Heart right ventricle (tissue), 16 donors: ENCODE data around the gene PDZD4. TPM values are rescaled to one million over a fixed set of nuclear protein-coding genes. Genes with fewer than 3 reads are reported as not detected.

Experiments
- ATAC-seq, 8 donors: fragments of 200-7000 bp; cut with Tn5 transposase; one replicate each; pipeline ENCODE4 v1.9.1; 2020; ENCODE audit warnings: mild to moderate bottlenecking in 8 of 8, moderate library complexity in 8 of 8, moderate number of reproducible peaks in 1 of 8
- DNase-seq, 2 donors: peaks; one replicate each; pipeline ENCODE4 v3.0.0-alpha.2; 2020
- H3K27ac ChIP-seq, 10 donors: fragments of 200-600 bp; sonication (generic) in 2 of 10; one replicate each; pipeline versions ENCODE4 v1.5.0 to v1.8.0; 2020 to 2022; ENCODE audit warnings: mild to moderate bottlenecking in 3 of 10
- H3K27me3 ChIP-seq, 7 donors: fragments of 200-600 bp; one replicate each; pipeline ENCODE4 v1.8.0; 2021 to 2022; ENCODE audit warnings: mild to moderate bottlenecking in 2 of 7
- H3K36me3 ChIP-seq, 9 donors: fragments of 200-600 bp; sonication (generic) in 1 of 9; one replicate each; pipeline versions ENCODE4 v1.5.0 to v1.8.0; 2020 to 2022; ENCODE audit warnings: mild to moderate bottlenecking in 2 of 9
- H3K4me1 ChIP-seq, 9 donors: fragments of 200-600 bp; sonication (generic) in 1 of 9; one replicate each; pipeline versions ENCODE4 v1.5.0 to v1.8.0; 2020 to 2022; ENCODE audit warnings: mild to moderate bottlenecking in 4 of 9
- H3K4me3 ChIP-seq, 10 donors: fragments of 200-600 bp; sonication (generic) in 2 of 10; one replicate each; pipeline versions ENCODE4 v1.5.0 to v1.8.0; 2020 to 2022; ENCODE audit warnings: mild to moderate bottlenecking in 7 of 10, moderate library complexity in 2 of 10
- H3K9me3 ChIP-seq, 11 donors: fragments of 200-600 bp in 10 of 11; sonication (generic) in 2 of 11; one replicate each; pipeline versions ENCODE4 v1.5.0 to v1.8.0; 2013 to 2022; ENCODE audit warnings: mild to moderate bottlenecking in 2 of 11, control low read depth in 1 of 11, moderate library complexity in 1 of 11
- WGBS, 2 donors: extraction: QIAGEN DNeasy Blood & Tissue Kit; methylation state at CpG; one replicate each; pipeline ENCODE4 v1.1.7; 2013; ENCODE audit warnings: inconsistent platforms in 1 of 2; 5-methylcytosine and 5-hydroxymethylcytosine counted together
- intact Hi-C, 10 donors: fragments of 100-400 bp; cut with DNase I; formaldehyde crosslinking; loops; one replicate each; pipeline versions ENCODE4 v1.11.1 to v1.14.2; 2022
- polyA plus RNA-seq, 2 donors: library from polyadenylated mRNA; stranded (reverse); fragments of 200-250 nt; gene quantifications; one replicate each; pipeline ENCODE4 v1.2.3, GENCODE V29; 2013
- total RNA-seq, 10 donors: library from RNA; stranded (reverse); fragmentation: NEBNext Ultra II Directional in 3 of 10; extraction: Animal tissue kit (Norgen Biotek cat#: 25700) in 3 of 10; gene quantifications; one replicate each; pipeline versions ENCODE4 v1.2.1 to v1.2.4, GENCODE V29; 2021 to 2023
- TF ChIP-seq, protein P1 (sequence below), 9 donors: fragments of 200-600 bp; sonication (generic) in 2 of 9; IDR thresholded peaks; one replicate each; pipeline versions ENCODE4 v1.5.0 to v1.8.0; 2021 to 2022; ENCODE audit warnings: antibody characterized with exemption in 9 of 9, mild to moderate bottlenecking in 5 of 9, moderate library complexity in 1 of 9
- donor health status: Arrhythmogenic right ventricular cardiomyopathy.
- donor health status: ischemic (EF 13 %, LVEDD 7.1; RV severe dilation, severe dysfunction).
- donor health status: healthy with polysubstance abuse.
- donor health status: DM: no; HTN: yes; CAD: no.
- donor health status: DM: no; HTN: no; CAD: no.
- donor health status: ischemic (EF 25% LVEDD 6.9; RV normal size, moderate dysfunction).
- donor health status: ischemic (EF 25% LVEDD 5.7; RV mildly dilated, moderate dysfunction).
- donor health status: healthy.
- donor health status: DM: yes; HTN: yes; CAD: no.
- donor health status: Ischemic cardiomyopathy.
- donor health status: ischemic (EF 35%, LVEDD 5.7; RV mildly dilated, moderate dysfunction).
- donor health status: nonischemic (EF 11% LVEDD 7.7; RV severe dilation, severe dysfunction).
- donor health status: DM: yes; HTN: yes; CAD: no.
- donor health status: PGD.
- donor health status: ischemic (EF 29% LVEDD 5.4; RV normal size, mild dysfunction).
- donor health status: nonischemic (EF 23%, LVEDD 6.1; RV moderate dilation, normal function).

The PDZD4 gene
- total and polyA plus RNA-seq, 12 donors = 1.2 to 4.5 (median 2.3) TPM

DNA sequence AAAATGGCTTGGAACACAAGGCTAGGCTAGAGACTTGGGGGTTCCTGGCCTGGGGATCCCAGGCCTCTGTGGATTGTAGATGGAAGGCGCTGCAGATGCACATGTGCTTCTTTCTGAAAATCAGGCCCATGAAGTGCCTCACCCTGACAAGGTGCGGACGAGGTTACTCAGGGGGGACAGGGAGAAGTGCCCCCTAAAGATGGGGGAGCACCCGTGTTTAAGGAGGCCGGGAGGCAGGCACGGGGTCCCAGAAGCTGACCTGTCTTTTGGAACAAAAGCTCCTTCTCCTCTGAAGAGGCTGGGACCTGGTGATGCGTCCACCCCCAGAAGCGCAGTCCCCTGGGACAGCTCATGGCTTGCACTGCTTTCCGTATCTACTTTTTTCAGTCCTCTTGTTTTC, 2.4 kb downstream of the PDZD4 start:
- ATAC-seq (no peak), DNase-seq (no peak)
- no peak overlapping the region for H3K27ac ChIP-seq
- TF ChIP-seq, protein P1, sequence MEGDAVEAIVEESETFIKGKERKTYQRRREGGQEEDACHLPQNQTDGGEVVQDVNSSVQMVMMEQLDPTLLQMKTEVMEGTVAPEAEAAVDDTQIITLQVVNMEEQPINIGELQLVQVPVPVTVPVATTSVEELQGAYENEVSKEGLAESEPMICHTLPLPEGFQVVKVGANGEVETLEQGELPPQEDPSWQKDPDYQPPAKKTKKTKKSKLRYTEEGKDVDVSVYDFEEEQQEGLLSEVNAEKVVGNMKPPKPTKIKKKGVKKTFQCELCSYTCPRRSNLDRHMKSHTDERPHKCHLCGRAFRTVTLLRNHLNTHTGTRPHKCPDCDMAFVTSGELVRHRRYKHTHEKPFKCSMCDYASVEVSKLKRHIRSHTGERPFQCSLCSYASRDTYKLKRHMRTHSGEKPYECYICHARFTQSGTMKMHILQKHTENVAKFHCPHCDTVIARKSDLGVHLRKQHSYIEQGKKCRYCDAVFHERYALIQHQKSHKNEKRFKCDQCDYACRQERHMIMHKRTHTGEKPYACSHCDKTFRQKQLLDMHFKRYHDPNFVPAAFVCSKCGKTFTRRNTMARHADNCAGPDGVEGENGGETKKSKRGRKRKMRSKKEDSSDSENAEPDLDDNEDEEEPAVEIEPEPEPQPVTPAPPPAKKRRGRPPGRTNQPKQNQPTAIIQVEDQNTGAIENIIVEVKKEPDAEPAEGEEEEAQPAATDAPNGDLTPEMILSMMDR (IDR thresholded peaks at IDR 0.05) = no peak
- peaks cover 0 to 16% (median 0%) of the 10 kb centered on the region in 9 donors for H3K4me1 ChIP-seq
- intact Hi-C loops = no loop called here
- no peaks in the 10 kb centered on the region for H3K9me3 ChIP-seq
- H3K27me3 ChIP-seq = peaks cover 0 to 94% (median 0%) of the 10 kb centered on the region in 7 donors
- H3K36me3 ChIP-seq = no peaks in the 10 kb centered on the region
- peak overlapping the region in 1 of 10 donors; percentile 52 for H3K4me3 ChIP-seq
- WGBS, 2 donors = 82 to 87% methylated on average over 8 to 9 of the region's 9 CpGs

DNA sequence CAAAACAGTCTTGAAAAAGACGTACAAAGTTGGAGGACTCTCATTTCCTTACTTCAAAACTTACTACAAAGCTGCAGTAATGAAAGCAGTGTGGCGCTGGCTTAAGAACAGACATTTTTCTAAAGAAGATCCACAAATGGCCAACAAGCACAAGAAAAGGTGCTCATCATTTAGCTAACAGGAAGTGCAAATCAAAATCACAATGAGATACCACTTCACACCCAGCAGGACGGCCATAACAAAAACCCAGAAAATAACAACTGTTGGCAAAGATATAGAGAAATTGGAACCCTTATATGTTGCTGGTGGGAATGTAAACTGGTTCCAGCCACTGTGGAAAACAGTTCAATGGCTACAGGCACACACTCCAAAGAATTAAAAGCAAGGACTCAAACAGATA, 3.3 kb downstream of the PDZD4 start:
- Histone ChIP-seq H3K27me3 (peaks cover 0 to 90% (median 0%) of the 10 kb centered on the region in 7 donors), H3K4me3 (no peak overlapping the region), H3K4me1 (peaks cover 0 to 16% (median 0%) of the 10 kb centered on the region in 9 donors), H3K27ac (no peak overlapping the region), H3K9me3 (no peaks in the 10 kb centered on the region), H3K36me3 (no peaks in the 10 kb centered on the region)
- ATAC-seq = no peak
- TF ChIP-seq, protein P1 (IDR thresholded peaks at IDR 0.05) = no peak
- WGBS, 2 donors = 83 to 85% methylated on average over 3 of the region's 3 CpGs
- DNase-seq = no peak
- intact Hi-C loops = no loop called here

DNA sequence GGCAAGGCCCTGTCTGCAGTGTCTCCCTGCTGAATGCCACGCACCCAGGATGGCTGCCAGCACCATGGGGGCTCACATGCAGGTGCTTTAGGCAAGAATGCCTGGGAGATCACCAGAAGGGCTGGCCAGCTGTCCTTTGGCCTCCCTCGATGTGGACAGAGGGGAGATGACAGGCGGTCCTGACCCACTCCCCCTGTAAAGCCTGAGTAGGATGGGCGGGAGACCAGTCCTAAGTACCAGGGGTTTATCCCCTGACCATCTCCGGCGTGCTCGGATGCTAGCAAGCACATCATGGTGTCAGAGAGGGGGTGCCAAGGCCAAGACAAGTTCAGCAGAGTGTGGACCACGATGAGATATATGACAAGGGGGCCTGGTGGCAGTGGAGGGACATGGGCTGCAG, 5.3 kb downstream of the PDZD4 start:
- no peak for ATAC-seq
- Histone ChIP-seq H3K27ac (no peak overlapping the region), H3K9me3 (no peaks in the 10 kb centered on the region), H3K4me1 (peaks cover 0 to 15% (median 0%) of the 10 kb centered on the region in 9 donors), H3K4me3 (no peak overlapping the region), H3K27me3 (peaks cover 0 to 94% (median 0%) of the 10 kb centered on the region in 7 donors), H3K36me3 (no peaks in the 10 kb centered on the region)
- no peak for DNase-seq
- 82 to 87% methylated on average over 8 of the region's 8 CpGs for WGBS, 2 donors
- TF ChIP-seq, protein P1 (IDR thresholded peaks at IDR 0.05) = no peak
- intact Hi-C loops = no loop called here

DNA sequence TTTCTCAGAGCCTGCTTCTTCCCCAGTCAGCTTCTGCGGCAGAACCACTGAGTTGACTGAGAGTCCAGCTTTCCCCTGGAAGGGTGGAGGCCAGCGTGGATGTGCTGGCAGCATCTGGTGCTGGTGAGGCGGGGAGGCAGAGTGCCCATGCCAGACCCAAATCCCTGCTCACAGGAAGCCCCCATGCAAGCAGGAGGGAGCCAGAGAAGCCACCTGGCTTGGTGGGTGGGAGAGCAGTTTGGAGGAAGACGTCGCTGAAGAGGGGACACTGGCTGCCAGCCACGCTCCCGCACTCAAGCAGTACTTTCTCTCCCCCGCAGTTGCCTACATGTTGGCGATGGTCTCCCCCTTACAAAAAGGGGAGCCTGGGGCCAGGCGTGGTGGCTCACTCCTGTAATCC, 6.0 kb downstream of the PDZD4 start:
- Histone ChIP-seq H3K4me3 (no peak overlapping the region), H3K27me3 (peaks cover 0 to 94% (median 0%) of the 10 kb centered on the region in 7 donors), H3K9me3 (no peaks in the 10 kb centered on the region), H3K27ac (no peak overlapping the region), H3K4me1 (peaks cover 0 to 12% (median 0%) of the 10 kb centered on the region in 9 donors), H3K36me3 (no peaks in the 10 kb centered on the region)
- 84 to 93% methylated on average over 10 of the region's 10 CpGs for WGBS, 2 donors
- TF ChIP-seq, protein P1 (IDR thresholded peaks at IDR 0.05) = no peak
- intact Hi-C loops = no loop called here
- ATAC-seq (no peak), DNase-seq (no peak)
